ENCODE results near the gene LIG1. TPM values are rescaled to one million over a fixed set of nuclear protein-coding genes. Genes with fewer than 3 reads are reported as not detected.

The LIG1 gene
- total and polyA plus RNA-seq, 8 donors, result 26.7 to 72.1 (median 61.9) TPM

GRCh38 chr19:48111280-48111679 lies 58.9 kb downstream of the LIG1 start:
- Histone ChIP-seq H3K4me1 (peaks cover 11 to 27% of the 10 kb centered on the region in 2 donors), H3K9me3 (no peaks in the 10 kb centered on the region), H3K27me3 (no peaks in the 10 kb centered on the region), H3K4me3 (peak overlapping the region in 1 of 2 donors; percentile 50), H3K36me3 (peaks cover 0 to 15% of the 10 kb centered on the region in 2 donors), H3K27ac (peak overlapping the region; percentile 92 to 93)
- no peak for TF ChIP-seq CTCF (IDR thresholded peaks at IDR 0.05)
- intact Hi-C loops (cut with DNase I), result no loop called here
- ATAC-seq (no peak), DNase-seq (no peak)

GRCh38 chr19:48110350-48110966 lies 59.7 kb downstream of the LIG1 start, which contains the start of gene PLA2G4C:
TSS of gene PLA2G4C (minus strand) at chr19:48110817. CDS start at chr19:48106529, 4,288 bp downstream.
- ATAC-seq (peak; percentile 90), DNase-seq (peak; percentile 79 to 98 (median 91))
- H3K4me3 ChIP-seq, result peak within 1 kb of the TSS; percentile 23 to 50
- TF ChIP-seq CTCF (IDR thresholded peaks at IDR 0.05), result no peak
- peak within 1 kb of the TSS; percentile 92 to 93 for H3K27ac ChIP-seq
- no peaks in the 10 kb centered on the region for H3K9me3 ChIP-seq
- H3K4me1 ChIP-seq, result peaks cover 11 to 27% of the 10 kb centered on the region in 2 donors
- H3K36me3 ChIP-seq, result peaks cover 0 to 7% of the 10 kb centered on the region in 2 donors
- intact Hi-C loops (cut with DNase I), result no loop called here
- no peaks in the 10 kb centered on the region for H3K27me3 ChIP-seq

GRCh38 chr19:48108997-48109782 lies 61.0 kb downstream of the LIG1 start:
- no peak for TF ChIP-seq CTCF (IDR thresholded peaks at IDR 0.05)
- Histone ChIP-seq H3K9me3 (no peaks in the 10 kb centered on the region), H3K27me3 (no peaks in the 10 kb centered on the region), H3K4me3 (peak overlapping the region in 1 of 2 donors; percentile 50), H3K27ac (peak overlapping the region in 1 of 2 donors; percentile 92), H3K36me3 (no peaks in the 10 kb centered on the region), H3K4me1 (peaks cover 11 to 27% of the 10 kb centered on the region in 2 donors)
- no peak for ATAC-seq
- intact Hi-C loops (cut with DNase I), result loop anchor here in 1 of 2 donors (10.0 kb wide), 1 partner anchor 56 kb away; no protein-coding TSS in a partner anchor
- no peak for DNase-seq

- intact Hi-C loops (cut with DNase I), result loop anchor here in 1 of 2 donors (10.0 kb wide), 1 partner anchor 61 kb away; no protein-coding TSS in a partner anchor
- Histone ChIP-seq H3K4me3 (no peak overlapping the region), H3K27me3 (no peaks in the 10 kb centered on the region), H3K4me1 (peaks cover 5 to 8% of the 10 kb centered on the region in 2 donors), H3K36me3 (no peaks in the 10 kb centered on the region), H3K9me3 (no peaks in the 10 kb centered on the region), H3K27ac (no peak overlapping the region)
- no peak for TF ChIP-seq CTCF (IDR thresholded peaks at IDR 0.05)
- no peak for ATAC-seq
- no peak for DNase-seq
Measured at GRCh38 chr19:48103922-48104321, 66.2 kb downstream of the LIG1 start.
